ENCODE measurements around the gene FEM1C. TPM values are rescaled to one million over a fixed set of nuclear protein-coding genes. Genes with fewer than 3 reads are reported as not detected.

Gene FEM1C
- total RNA-seq, 1 donor from 2014 or later: 19.8 TPM

DNA sequence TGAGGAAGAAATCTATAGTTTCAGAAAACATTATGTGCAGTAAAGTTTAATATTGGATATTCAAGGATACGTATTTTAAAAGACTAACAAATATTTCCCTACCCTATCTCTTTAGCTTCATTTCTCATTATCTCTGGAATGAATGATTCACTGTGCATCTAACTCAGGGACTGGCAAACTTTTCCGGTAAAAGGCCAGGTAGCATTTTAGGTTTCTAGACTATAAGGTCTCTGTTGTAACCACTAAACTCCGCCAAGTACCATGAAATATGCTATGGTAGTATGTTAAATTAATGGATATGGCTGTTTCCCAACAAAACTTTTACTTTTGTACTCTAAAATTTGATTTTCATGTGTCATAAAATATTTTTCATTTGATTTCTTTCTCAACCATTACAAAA, 13.2 kb downstream of the FEM1C start:
- ChIA-PET CTCF (no interaction called here), POLR2A (no interaction called here)
- Mint-ChIP-seq H3K27me3 (no peaks in the 10 kb centered on the region), H3K9me3 (peaks cover 6% of the 10 kb centered on the region), H3K36me3 (ENCODE audit: low read depth) (peaks cover 50% of the 10 kb centered on the region), H3K27ac (no peak overlapping the region), H3K4me1 (peaks cover 69% of the 10 kb centered on the region), H3K4me3 (no peak overlapping the region)
- no peak for ATAC-seq (ENCODE audit: low read depth)
- DNase-seq: no peak
- intact Hi-C loops (cut with micrococcal nuclease): loop anchor here (1.0 kb wide), 1 partner anchor 11 kb away; no protein-coding TSS in a partner anchor
- TF ChIP-seq, protein P1, sequence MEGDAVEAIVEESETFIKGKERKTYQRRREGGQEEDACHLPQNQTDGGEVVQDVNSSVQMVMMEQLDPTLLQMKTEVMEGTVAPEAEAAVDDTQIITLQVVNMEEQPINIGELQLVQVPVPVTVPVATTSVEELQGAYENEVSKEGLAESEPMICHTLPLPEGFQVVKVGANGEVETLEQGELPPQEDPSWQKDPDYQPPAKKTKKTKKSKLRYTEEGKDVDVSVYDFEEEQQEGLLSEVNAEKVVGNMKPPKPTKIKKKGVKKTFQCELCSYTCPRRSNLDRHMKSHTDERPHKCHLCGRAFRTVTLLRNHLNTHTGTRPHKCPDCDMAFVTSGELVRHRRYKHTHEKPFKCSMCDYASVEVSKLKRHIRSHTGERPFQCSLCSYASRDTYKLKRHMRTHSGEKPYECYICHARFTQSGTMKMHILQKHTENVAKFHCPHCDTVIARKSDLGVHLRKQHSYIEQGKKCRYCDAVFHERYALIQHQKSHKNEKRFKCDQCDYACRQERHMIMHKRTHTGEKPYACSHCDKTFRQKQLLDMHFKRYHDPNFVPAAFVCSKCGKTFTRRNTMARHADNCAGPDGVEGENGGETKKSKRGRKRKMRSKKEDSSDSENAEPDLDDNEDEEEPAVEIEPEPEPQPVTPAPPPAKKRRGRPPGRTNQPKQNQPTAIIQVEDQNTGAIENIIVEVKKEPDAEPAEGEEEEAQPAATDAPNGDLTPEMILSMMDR (IDR thresholded peaks at IDR 0.05): no peak

DNA sequence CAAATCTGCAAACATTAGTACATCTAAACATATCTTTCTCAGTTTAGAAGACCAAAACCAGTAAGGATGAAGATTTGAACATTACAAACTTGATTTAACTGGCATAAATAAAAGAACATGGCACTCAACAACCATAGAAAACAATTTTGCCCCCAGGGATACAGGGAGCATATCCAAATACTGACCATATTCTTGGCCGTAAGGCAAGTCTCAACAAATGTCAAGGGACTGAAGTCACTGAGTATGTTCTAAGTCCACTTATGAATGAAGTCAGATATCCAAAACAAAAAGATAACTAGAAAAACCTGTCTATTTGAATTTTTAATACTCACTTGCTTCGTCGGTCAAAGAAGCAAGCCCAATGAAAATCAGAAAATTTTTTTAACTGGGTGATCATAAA, 14.1 kb downstream of the FEM1C start:
- intact Hi-C loops (cut with micrococcal nuclease): no loop called here
- CTCF ChIA-PET: no interaction called here
- DNase-seq: no peak
- POLR2A ChIA-PET: no interaction called here
- ATAC-seq (ENCODE audit: low read depth): no peak
- TF ChIP-seq, protein P1 (IDR thresholded peaks at IDR 0.05): no peak
- Mint-ChIP-seq H3K27ac (no peak overlapping the region), H3K9me3 (peaks cover 2% of the 10 kb centered on the region), H3K27me3 (no peaks in the 10 kb centered on the region), H3K4me1 (peaks cover 62% of the 10 kb centered on the region), H3K36me3 (ENCODE audit: low read depth) (peaks cover 42% of the 10 kb centered on the region), H3K4me3 (no peak overlapping the region)

DNA sequence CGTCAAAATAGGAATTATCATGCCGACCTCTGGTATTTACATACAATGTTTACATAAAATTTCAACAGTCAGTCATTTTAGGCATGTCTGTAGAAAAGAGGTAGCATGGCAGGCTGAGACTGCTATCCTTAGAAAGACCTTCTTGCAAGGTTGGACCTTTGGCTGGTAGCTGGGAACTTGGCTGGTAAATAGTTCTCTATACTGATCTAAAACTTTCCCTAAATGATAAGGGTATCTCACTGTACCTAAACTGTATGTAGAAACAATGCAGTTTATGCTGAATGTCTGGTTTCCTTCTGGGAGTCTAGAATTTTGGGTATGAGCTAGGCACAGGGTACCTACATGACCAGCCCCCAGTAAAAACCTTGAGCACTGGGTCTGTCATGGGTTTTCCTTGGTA, 18.0 kb downstream of the FEM1C start:
- no peak for DNase-seq
- Mint-ChIP-seq H3K36me3 (ENCODE audit: low read depth) (peaks cover 46% of the 10 kb centered on the region), H3K27ac (no peak overlapping the region), H3K4me3 (no peak overlapping the region), H3K9me3 (no peaks in the 10 kb centered on the region), H3K4me1 (peaks cover 42% of the 10 kb centered on the region), H3K27me3 (no peaks in the 10 kb centered on the region)
- TF ChIP-seq, protein P1 (IDR thresholded peaks at IDR 0.05): no peak
- POLR2A ChIA-PET: interaction anchor here (0.8 kb wide), 1 partner anchor 18 kb away, joined by 9 read pairs; the partner anchor contains the start of gene FEM1C
- intact Hi-C loops (cut with micrococcal nuclease): no loop called here
- CTCF ChIA-PET: no interaction called here
- no peak for ATAC-seq (ENCODE audit: low read depth)

DNA sequence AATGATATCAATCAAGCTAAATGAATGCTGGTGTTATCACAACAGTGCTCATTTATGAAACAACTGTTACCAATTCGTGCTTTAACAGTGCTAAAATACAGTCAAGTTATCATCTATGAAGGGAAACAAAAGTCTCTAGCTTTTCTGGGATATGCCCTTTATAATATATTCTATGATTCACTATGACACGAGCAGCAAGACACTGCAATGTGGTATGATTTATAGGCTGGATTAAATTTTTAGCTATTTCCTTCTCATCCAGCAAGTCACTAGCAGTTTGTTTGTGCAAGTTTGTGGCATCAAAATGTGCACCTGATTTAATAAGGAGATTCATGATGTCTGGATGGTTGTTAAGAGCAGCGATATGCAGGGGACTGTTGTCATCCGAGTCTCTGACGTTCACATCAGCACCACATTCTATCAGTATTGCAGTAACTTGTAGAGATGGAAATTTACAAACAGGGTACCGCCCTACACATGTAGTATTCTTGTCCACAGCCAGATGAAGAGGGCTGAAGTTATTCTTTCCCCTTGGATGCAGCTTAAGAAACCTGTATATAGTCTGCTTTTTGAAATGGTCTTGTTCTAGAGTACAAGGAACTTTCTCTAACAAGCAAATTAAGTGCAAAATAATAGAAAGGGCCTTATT, 20.3 kb downstream of the FEM1C start:
- intact Hi-C loops (cut with micrococcal nuclease): no loop called here
- DNase-seq: no peak
- no peaks in the 10 kb centered on the region for H3K9me3 Mint-ChIP-seq
- H3K36me3 Mint-ChIP-seq (ENCODE audit: low read depth): peaks cover 45% of the 10 kb centered on the region
- H3K27me3 Mint-ChIP-seq: no peaks in the 10 kb centered on the region
- POLR2A ChIA-PET: no interaction called here
- H3K4me1 Mint-ChIP-seq: peaks cover 31% of the 10 kb centered on the region
- H3K4me3 Mint-ChIP-seq: no peak overlapping the region
- CTCF ChIA-PET: no interaction called here
- TF ChIP-seq, protein P1 (IDR thresholded peaks at IDR 0.05): no peak
- ATAC-seq (ENCODE audit: low read depth): no peak
- H3K27ac Mint-ChIP-seq: no peak overlapping the region

DNA sequence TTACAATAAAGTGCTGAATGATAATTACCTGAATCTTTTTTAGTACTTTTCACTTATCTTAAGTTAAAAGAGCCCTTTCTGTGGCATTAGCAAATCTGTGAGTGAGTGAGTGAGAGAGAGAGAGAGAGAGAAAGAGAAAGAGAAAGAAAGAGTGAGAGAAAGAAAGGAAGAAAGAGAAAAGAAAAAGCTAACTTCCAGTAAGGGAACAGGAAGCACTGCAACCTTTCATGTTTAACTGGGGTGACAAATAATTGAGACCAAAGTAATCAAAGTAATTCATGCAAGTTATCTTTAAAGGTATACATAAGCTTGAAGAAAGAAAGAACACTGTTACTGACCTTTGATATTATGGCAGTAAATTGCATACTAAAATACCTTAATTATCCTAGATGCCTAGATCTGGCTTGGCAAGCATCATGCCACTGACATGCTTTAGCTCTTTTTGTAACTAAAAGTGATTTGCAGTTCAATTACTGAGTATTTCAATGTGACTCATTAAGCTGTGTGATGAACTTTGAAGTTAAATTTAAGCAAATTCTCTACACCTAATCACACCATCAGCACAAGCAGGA, 21.7 kb downstream of the FEM1C start:
- POLR2A ChIA-PET: no interaction called here

More for the DNA sequence above, 21.7 kb downstream of the FEM1C start:
- Mint-ChIP-seq H3K27me3 (no peaks in the 10 kb centered on the region), H3K4me3 (no peak overlapping the region), H3K4me1 (peaks cover 17% of the 10 kb centered on the region), H3K9me3 (no peaks in the 10 kb centered on the region), H3K36me3 (ENCODE audit: low read depth) (peaks cover 38% of the 10 kb centered on the region), H3K27ac (no peak overlapping the region)
- no peak for ATAC-seq (ENCODE audit: low read depth)
- intact Hi-C loops (cut with micrococcal nuclease): no loop called here
- no peak for DNase-seq
- CTCF ChIA-PET: interaction anchor here (1.2 kb wide), 1 partner anchor 213 kb away, joined by 3 read pairs; no protein-coding TSS in a partner anchor
- TF ChIP-seq, protein P1 (IDR thresholded peaks at IDR 0.05): no peak

All from activated B cell treated with CpG ODN at 0.5 μM for 24 hours (primary cell).